ENCODE measurements around the gene SLC35F6. TPM values are rescaled to one million over a fixed set of nuclear protein-coding genes. Genes with fewer than 3 reads are reported as not detected.

Gene SLC35F6
- polyA plus RNA-seq, 1 donor, result 14.1 TPM

GRCh38 chr2:26722328-26722727 lies 41.8 kb upstream of the SLC35F6 start:
- no peak overlapping the region for H3K27ac ChIP-seq (ENCODE audit: low read length)

GRCh38 chr2:26722911-26723310 lies 41.2 kb upstream of the SLC35F6 start:
- Histone ChIP-seq H3K36me3 (ENCODE audit: control insufficient read depth, insufficient read depth, low read length) (no peaks in the 10 kb centered on the region), H3K9me3 (ENCODE audit: control insufficient read depth, low read depth, low read length) (peaks cover 4% of the 10 kb centered on the region), H3K4me3 (ENCODE audit: low read length) (no peak overlapping the region), H3K27ac (ENCODE audit: low read length) (no peak overlapping the region), H3K4me1 (ENCODE audit: control insufficient read depth, insufficient read depth, low read length) (peaks cover 12% of the 10 kb centered on the region), H3K27me3 (ENCODE audit: control insufficient read depth, insufficient read depth, low read length) (peaks cover 8% of the 10 kb centered on the region)
- no peak for DNase-seq
- no CpG with 5 or more reads among the region's 1 CpG for WGBS (ENCODE audit: insufficient coverage, low lambda C conversion rate)

More at GRCh38 chr2:26722328-26722727, 41.8 kb upstream of the SLC35F6 start:
- no peak for DNase-seq
- H3K4me1 ChIP-seq (ENCODE audit: control insufficient read depth, insufficient read depth, low read length), result peaks cover 12% of the 10 kb centered on the region
- WGBS (ENCODE audit: insufficient coverage, low lambda C conversion rate), result no CpG with 5 or more reads among the region's 1 CpG
- H3K36me3 ChIP-seq (ENCODE audit: control insufficient read depth, insufficient read depth, low read length), result no peaks in the 10 kb centered on the region
- H3K4me3 ChIP-seq (ENCODE audit: low read length), result no peak overlapping the region
- peaks cover 3% of the 10 kb centered on the region for H3K27me3 ChIP-seq (ENCODE audit: control insufficient read depth, insufficient read depth, low read length)
- H3K9me3 ChIP-seq (ENCODE audit: control insufficient read depth, low read depth, low read length), result no peaks in the 10 kb centered on the region

GRCh38 chr2:26723475-26723874 lies 40.6 kb upstream of the SLC35F6 start:
- Histone ChIP-seq H3K36me3 (ENCODE audit: control insufficient read depth, insufficient read depth, low read length) (no peaks in the 10 kb centered on the region), H3K9me3 (ENCODE audit: control insufficient read depth, low read depth, low read length) (peaks cover 4% of the 10 kb centered on the region), H3K27ac (ENCODE audit: low read length) (no peak overlapping the region), H3K27me3 (ENCODE audit: control insufficient read depth, insufficient read depth, low read length) (peaks cover 12% of the 10 kb centered on the region), H3K4me1 (ENCODE audit: control insufficient read depth, insufficient read depth, low read length) (peaks cover 12% of the 10 kb centered on the region), H3K4me3 (ENCODE audit: low read length) (no peak overlapping the region)
- DNase-seq, result no peak
- no CpG with 5 or more reads among the region's 3 CpGs for WGBS (ENCODE audit: insufficient coverage, low lambda C conversion rate)

GRCh38 chr2:26723991-26724750 lies 39.9 kb upstream of the SLC35F6 start:
- no CpG with 5 or more reads among the region's 14 CpGs for WGBS (ENCODE audit: insufficient coverage, low lambda C conversion rate)
- Histone ChIP-seq H3K36me3 (ENCODE audit: control insufficient read depth, insufficient read depth, low read length) (no peaks in the 10 kb centered on the region), H3K27ac (ENCODE audit: low read length) (no peak overlapping the region), H3K27me3 (ENCODE audit: control insufficient read depth, insufficient read depth, low read length) (peaks cover 18% of the 10 kb centered on the region), H3K4me3 (ENCODE audit: low read length) (no peak overlapping the region), H3K4me1 (ENCODE audit: control insufficient read depth, insufficient read depth, low read length) (peaks cover 12% of the 10 kb centered on the region), H3K9me3 (ENCODE audit: control insufficient read depth, low read depth, low read length) (peaks cover 4% of the 10 kb centered on the region)
- peak; percentile 27 to 61 for DNase-seq

- no CpG with 5 or more reads among the region's 14 CpGs for WGBS (ENCODE audit: insufficient coverage, low lambda C conversion rate)
- no peak for DNase-seq
- Histone ChIP-seq H3K4me3 (ENCODE audit: low read length) (no peak overlapping the region), H3K9me3 (ENCODE audit: control insufficient read depth, low read depth, low read length) (peaks cover 4% of the 10 kb centered on the region), H3K36me3 (ENCODE audit: control insufficient read depth, insufficient read depth, low read length) (no peaks in the 10 kb centered on the region), H3K27ac (ENCODE audit: low read length) (no peak overlapping the region), H3K27me3 (ENCODE audit: control insufficient read depth, insufficient read depth, low read length) (peaks cover 18% of the 10 kb centered on the region), H3K4me1 (ENCODE audit: control insufficient read depth, insufficient read depth, low read length) (peaks cover 12% of the 10 kb centered on the region)
These were observed 39.1 kb upstream of the SLC35F6 start for GRCh38 chr2:26724784-26725520.

GRCh38 chr2:26725521-26725820 lies 38.6 kb upstream of the SLC35F6 start:
- Histone ChIP-seq H3K27ac (ENCODE audit: low read length) (no peak overlapping the region), H3K27me3 (ENCODE audit: control insufficient read depth, insufficient read depth, low read length) (peaks cover 20% of the 10 kb centered on the region), H3K4me1 (ENCODE audit: control insufficient read depth, insufficient read depth, low read length) (peaks cover 10% of the 10 kb centered on the region), H3K4me3 (ENCODE audit: low read length) (no peak overlapping the region), H3K9me3 (ENCODE audit: control insufficient read depth, low read depth, low read length) (peaks cover 4% of the 10 kb centered on the region), H3K36me3 (ENCODE audit: control insufficient read depth, insufficient read depth, low read length) (no peaks in the 10 kb centered on the region)
- no peak for DNase-seq
- WGBS (ENCODE audit: insufficient coverage, low lambda C conversion rate), result no CpG with 5 or more reads among the region's 7 CpGs

GRCh38 chr2:26726228-26726627 lies 37.9 kb upstream of the SLC35F6 start:
- Histone ChIP-seq H3K36me3 (ENCODE audit: control insufficient read depth, insufficient read depth, low read length) (no peaks in the 10 kb centered on the region), H3K27me3 (ENCODE audit: control insufficient read depth, insufficient read depth, low read length) (peaks cover 22% of the 10 kb centered on the region), H3K9me3 (ENCODE audit: control insufficient read depth, low read depth, low read length) (peaks cover 4% of the 10 kb centered on the region), H3K4me1 (ENCODE audit: control insufficient read depth, insufficient read depth, low read length) (peaks cover 3% of the 10 kb centered on the region), H3K4me3 (ENCODE audit: low read length) (no peak overlapping the region), H3K27ac (ENCODE audit: low read length) (no peak overlapping the region)
- no CpG with 5 or more reads among the region's 1 CpG for WGBS (ENCODE audit: insufficient coverage, low lambda C conversion rate)
- no peak for DNase-seq

- Histone ChIP-seq H3K27ac (ENCODE audit: low read length) (no peak overlapping the region), H3K4me1 (ENCODE audit: control insufficient read depth, insufficient read depth, low read length) (peaks cover 3% of the 10 kb centered on the region), H3K4me3 (ENCODE audit: low read length) (no peak overlapping the region), H3K27me3 (ENCODE audit: control insufficient read depth, insufficient read depth, low read length) (peaks cover 22% of the 10 kb centered on the region), H3K9me3 (ENCODE audit: control insufficient read depth, low read depth, low read length) (peaks cover 4% of the 10 kb centered on the region), H3K36me3 (ENCODE audit: control insufficient read depth, insufficient read depth, low read length) (no peaks in the 10 kb centered on the region)
- 100% methylated on average over 1 of the region's 101 CpGs for WGBS (ENCODE audit: insufficient coverage, low lambda C conversion rate)
- peak in 1 of 2 donors; percentile 22 for DNase-seq
These were observed 36.2 kb upstream of the SLC35F6 start for GRCh38 chr2:26727641-26728561.

- no peaks in the 10 kb centered on the region for H3K4me1 ChIP-seq (ENCODE audit: control insufficient read depth, insufficient read depth, low read length)
- H3K27ac ChIP-seq (ENCODE audit: low read length), result no peak overlapping the region
- no peak overlapping the region for H3K4me3 ChIP-seq (ENCODE audit: low read length)
- H3K9me3 ChIP-seq (ENCODE audit: control insufficient read depth, low read depth, low read length), result peaks cover 4% of the 10 kb centered on the region
- no peak for DNase-seq
- H3K36me3 ChIP-seq (ENCODE audit: control insufficient read depth, insufficient read depth, low read length), result no peaks in the 10 kb centered on the region
- peaks cover 22% of the 10 kb centered on the region for H3K27me3 ChIP-seq (ENCODE audit: control insufficient read depth, insufficient read depth, low read length)
- no CpG with 5 or more reads among the region's 2 CpGs for WGBS (ENCODE audit: insufficient coverage, low lambda C conversion rate)
These were observed 34.8 kb upstream of the SLC35F6 start for GRCh38 chr2:26729311-26729710.
